Adrenal gland (tissue), 5 donors: ENCODE measurements around the gene TH.

Experiments used
- POLR2A ChIP-seq, 2 donors: fragments of 450-650 bp; IDR thresholded peaks; one replicate each; pipeline ENCODE4 v1.6.1; 2017; ENCODE audit warnings: antibody characterized with exemption in 2 of 2, mild to moderate bottlenecking in 2 of 2, moderate library complexity in 1 of 2
- TF ChIP-seq, protein P1 (sequence below), 6 experiments: fragments of 450-650 bp in 4 of 6; fragments of 200-600 bp in 2 of 6; sonication (generic) in 1 of 6; IDR thresholded peaks; 1 replicate in 5 of 6; 2 replicates in 1 of 6; pipeline versions ENCODE4 v1.5.1 to v1.8.0; 2016 to 2021; ENCODE audit warnings: antibody characterized with exemption in 6 of 6, mild to moderate bottlenecking in 2 of 6, moderate library complexity in 1 of 6
- donor health status: DM: no; HTN: no; CAD: no.

- TF ChIP-seq, protein P1, sequence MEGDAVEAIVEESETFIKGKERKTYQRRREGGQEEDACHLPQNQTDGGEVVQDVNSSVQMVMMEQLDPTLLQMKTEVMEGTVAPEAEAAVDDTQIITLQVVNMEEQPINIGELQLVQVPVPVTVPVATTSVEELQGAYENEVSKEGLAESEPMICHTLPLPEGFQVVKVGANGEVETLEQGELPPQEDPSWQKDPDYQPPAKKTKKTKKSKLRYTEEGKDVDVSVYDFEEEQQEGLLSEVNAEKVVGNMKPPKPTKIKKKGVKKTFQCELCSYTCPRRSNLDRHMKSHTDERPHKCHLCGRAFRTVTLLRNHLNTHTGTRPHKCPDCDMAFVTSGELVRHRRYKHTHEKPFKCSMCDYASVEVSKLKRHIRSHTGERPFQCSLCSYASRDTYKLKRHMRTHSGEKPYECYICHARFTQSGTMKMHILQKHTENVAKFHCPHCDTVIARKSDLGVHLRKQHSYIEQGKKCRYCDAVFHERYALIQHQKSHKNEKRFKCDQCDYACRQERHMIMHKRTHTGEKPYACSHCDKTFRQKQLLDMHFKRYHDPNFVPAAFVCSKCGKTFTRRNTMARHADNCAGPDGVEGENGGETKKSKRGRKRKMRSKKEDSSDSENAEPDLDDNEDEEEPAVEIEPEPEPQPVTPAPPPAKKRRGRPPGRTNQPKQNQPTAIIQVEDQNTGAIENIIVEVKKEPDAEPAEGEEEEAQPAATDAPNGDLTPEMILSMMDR (IDR thresholded peaks at IDR 0.05): no peak
- TF ChIP-seq POLR2A (IDR thresholded peaks at IDR 0.05): no peak
These were observed 30.9 kb downstream of the TH start for GRCh38 chr11:2140411-2141400.
